Lower lobe of right lung (tissue), 2 donors: ENCODE measurements around the gene MRPS2. TPM values are rescaled to one million over a fixed set of nuclear protein-coding genes. Genes with fewer than 3 reads are reported as not detected.
"Not testable (repeated sequence)": the region's sequence is repeated elsewhere in the genome, so short reads cannot be mapped to it uniquely, and the experiment has no call there.

Experiments used
- ATAC-seq, 2 donors: fragments of 200-7000 bp; cut with Tn5 transposase; one replicate each; pipeline ENCODE4 v1.9.1; 2020 to 2022; ENCODE audit warnings: mild to moderate bottlenecking in 2 of 2, moderate library complexity in 2 of 2
- DNase-seq: peaks from one replicate; pipeline ENCODE4 v3.0.0-alpha.2; 2020
- H3K27ac ChIP-seq: fragments of 200-600 bp; one replicate; pipeline ENCODE4 v1.8.0; 2022
- H3K27me3 ChIP-seq: fragments of 200-600 bp; one replicate; pipeline ENCODE4 v1.8.0; 2022; ENCODE audit warnings: low read depth
- H3K36me3 ChIP-seq: fragments of 200-600 bp; one replicate; pipeline ENCODE4 v1.8.0; 2022; ENCODE audit warnings: mild to moderate bottlenecking
- H3K4me1 ChIP-seq: fragments of 200-600 bp; one replicate; pipeline ENCODE4 v1.8.0; 2022
- H3K4me3 ChIP-seq: fragments of 200-600 bp; one replicate; pipeline ENCODE4 v1.8.0; 2022; ENCODE audit warnings: mild to moderate bottlenecking
- H3K9me3 ChIP-seq: fragments of 200-600 bp; one replicate; pipeline ENCODE4 v1.8.0; 2022
- intact Hi-C: fragments of 100-400 bp; cut with DNase I; formaldehyde crosslinking; loops from one replicate; pipeline ENCODE4 v1.11.0; 2022
- total RNA-seq: library from RNA; stranded (reverse); fragmentation: NEBNext Ultra II Directional; extraction: Animal tissue kit (Norgen Biotek cat#: 25700); gene quantifications from one replicate; pipeline ENCODE4 v1.2.1, GENCODE V29; 2021
- TF ChIP-seq, protein P1 (sequence below): fragments of 200-600 bp; IDR thresholded peaks from one replicate; pipeline ENCODE4 v1.8.0; 2022; ENCODE audit warnings: antibody characterized with exemption, mild to moderate bottlenecking
- donor health status: DM: no; HTN: yes; CAD: no; lungs with severe emphysema.

Gene MRPS2
- total RNA-seq, 1 donor from 2014 or later = 21.9 TPM

- ATAC-seq = peak; percentile 14 to 19
- peaks cover 21% of the 10 kb centered on the region for H3K27me3 ChIP-seq
- TF ChIP-seq, protein P1, sequence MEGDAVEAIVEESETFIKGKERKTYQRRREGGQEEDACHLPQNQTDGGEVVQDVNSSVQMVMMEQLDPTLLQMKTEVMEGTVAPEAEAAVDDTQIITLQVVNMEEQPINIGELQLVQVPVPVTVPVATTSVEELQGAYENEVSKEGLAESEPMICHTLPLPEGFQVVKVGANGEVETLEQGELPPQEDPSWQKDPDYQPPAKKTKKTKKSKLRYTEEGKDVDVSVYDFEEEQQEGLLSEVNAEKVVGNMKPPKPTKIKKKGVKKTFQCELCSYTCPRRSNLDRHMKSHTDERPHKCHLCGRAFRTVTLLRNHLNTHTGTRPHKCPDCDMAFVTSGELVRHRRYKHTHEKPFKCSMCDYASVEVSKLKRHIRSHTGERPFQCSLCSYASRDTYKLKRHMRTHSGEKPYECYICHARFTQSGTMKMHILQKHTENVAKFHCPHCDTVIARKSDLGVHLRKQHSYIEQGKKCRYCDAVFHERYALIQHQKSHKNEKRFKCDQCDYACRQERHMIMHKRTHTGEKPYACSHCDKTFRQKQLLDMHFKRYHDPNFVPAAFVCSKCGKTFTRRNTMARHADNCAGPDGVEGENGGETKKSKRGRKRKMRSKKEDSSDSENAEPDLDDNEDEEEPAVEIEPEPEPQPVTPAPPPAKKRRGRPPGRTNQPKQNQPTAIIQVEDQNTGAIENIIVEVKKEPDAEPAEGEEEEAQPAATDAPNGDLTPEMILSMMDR = no peak
- no peaks in the 10 kb centered on the region for H3K4me1 ChIP-seq
- no peak overlapping the region for H3K27ac ChIP-seq
- no peak overlapping the region for H3K4me3 ChIP-seq
- peak; percentile 36 for DNase-seq
- H3K9me3 ChIP-seq = no peaks in the 10 kb centered on the region
- H3K36me3 ChIP-seq = no peaks in the 10 kb centered on the region
- intact Hi-C loops = no loop called here
These were observed 26.5 kb downstream of the MRPS2 start for GRCh38 chr9:135526730-135527571.

- H3K4me1 ChIP-seq, H3K9me3 ChIP-seq, ATAC-seq, H3K27ac ChIP-seq, H3K36me3 ChIP-seq, intact Hi-C loops, H3K4me3 ChIP-seq: not testable (repeated sequence)
- DNase-seq = peak; percentile 10
- H3K27me3 ChIP-seq = peaks cover 15% of the 10 kb centered on the region
These were observed 28.5 kb downstream of the MRPS2 start for GRCh38 chr9:135528842-135529435.

DNA sequence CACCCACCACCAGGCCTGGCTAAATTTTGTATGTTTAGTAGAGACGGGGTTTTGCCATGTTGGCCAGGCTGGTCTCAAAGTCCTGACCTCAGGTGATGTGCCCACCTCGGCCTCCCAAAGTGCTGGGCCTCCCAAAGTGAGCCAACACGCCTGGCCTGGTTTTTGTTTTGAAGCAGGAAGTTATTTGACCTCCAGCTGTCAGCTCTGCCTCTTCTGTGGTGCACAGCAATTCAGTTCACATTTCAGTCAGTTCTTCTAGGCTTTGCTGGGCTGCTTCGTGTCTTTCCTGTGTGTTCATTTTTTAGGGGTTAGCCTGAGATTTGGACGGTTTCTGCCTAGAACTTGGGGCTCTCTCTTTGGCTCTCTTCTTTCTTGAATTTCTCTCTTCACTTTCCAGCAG is 29.7 kb downstream of the MRPS2 start:
- Histone ChIP-seq H3K27me3 (peaks cover 15% of the 10 kb centered on the region), H3K27ac (no peak overlapping the region), H3K36me3 (no peaks in the 10 kb centered on the region), H3K4me1 (no peaks in the 10 kb centered on the region), H3K9me3 (no peaks in the 10 kb centered on the region), H3K4me3 (no peak overlapping the region)
- no peak for ATAC-seq
- TF ChIP-seq, protein P1 = no peak
- no peak for DNase-seq
- intact Hi-C loops = no loop called here

DNA sequence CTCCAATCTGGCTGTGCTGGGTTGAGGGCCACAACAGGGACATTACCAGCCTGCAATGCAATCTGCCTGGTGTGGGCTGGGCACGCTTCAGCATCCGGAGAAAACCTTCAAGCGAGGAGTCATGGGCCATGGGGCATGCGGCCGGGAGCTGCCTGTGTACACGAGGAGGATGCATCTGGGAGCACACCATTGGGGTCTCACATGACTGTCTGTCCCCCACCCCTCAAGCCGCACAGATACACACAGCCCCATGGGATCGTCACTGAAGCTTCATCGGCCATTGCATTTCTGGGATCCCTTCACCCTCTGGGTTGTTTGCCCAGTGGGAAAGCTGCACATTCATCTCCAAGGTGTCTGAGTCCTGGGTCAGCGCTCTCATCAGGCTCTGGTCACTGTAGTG is 30.6 kb downstream of the MRPS2 start:
- Histone ChIP-seq H3K4me3 (no peak overlapping the region), H3K27me3 (peaks cover 15% of the 10 kb centered on the region), H3K4me1 (no peaks in the 10 kb centered on the region), H3K36me3 (no peaks in the 10 kb centered on the region), H3K9me3 (no peaks in the 10 kb centered on the region), H3K27ac (no peak overlapping the region)
- ATAC-seq (no peak), DNase-seq (no peak)
- TF ChIP-seq, protein P1 = no peak
- intact Hi-C loops = no loop called here

GRCh38 chr9:135533113-135533512 is 32.6 kb downstream of the MRPS2 start:
- no peak for DNase-seq
- no peak overlapping the region for H3K27ac ChIP-seq
- peaks cover 15% of the 10 kb centered on the region for H3K27me3 ChIP-seq
- H3K4me3 ChIP-seq = no peak overlapping the region
- ATAC-seq = no peak
- no peaks in the 10 kb centered on the region for H3K4me1 ChIP-seq
- no peaks in the 10 kb centered on the region for H3K36me3 ChIP-seq
- H3K9me3 ChIP-seq = no peaks in the 10 kb centered on the region
- intact Hi-C loops = no loop called here
- TF ChIP-seq, protein P1 = no peak

- Histone ChIP-seq H3K27ac (no peak overlapping the region), H3K4me3 (no peak overlapping the region)
- ATAC-seq = no peak
These were observed 33.2 kb downstream of the MRPS2 start for GRCh38 chr9:135533674-135534073.

DNA sequence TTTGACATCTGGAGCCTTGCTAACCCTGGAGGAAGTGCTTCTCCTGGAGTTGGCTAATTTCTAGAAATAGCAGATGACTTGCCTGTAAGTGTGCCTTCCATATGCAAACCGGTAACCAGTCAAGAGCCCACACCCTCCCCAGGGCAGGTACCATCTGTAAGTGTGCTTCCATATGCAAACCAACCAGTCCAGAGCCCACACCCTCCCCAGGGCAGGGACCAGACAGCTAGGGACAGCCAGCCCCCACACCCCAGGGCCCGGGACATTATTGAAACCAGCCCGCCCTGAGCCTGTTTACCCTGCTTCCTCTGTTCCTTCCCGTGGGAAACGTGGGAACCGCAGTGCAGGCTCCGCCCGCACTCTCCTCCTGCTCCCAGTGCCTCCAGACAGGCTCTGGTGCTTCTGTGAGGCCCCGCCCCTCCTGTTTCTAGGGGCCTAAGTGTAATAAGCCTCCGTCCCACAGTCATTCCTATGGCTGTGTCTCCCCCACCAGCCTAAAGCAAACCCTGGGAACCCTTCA is 33.8 kb downstream of the MRPS2 start:
- H3K27ac ChIP-seq, H3K4me3 ChIP-seq, H3K36me3 ChIP-seq, H3K4me1 ChIP-seq, DNase-seq, intact Hi-C loops, ATAC-seq, H3K9me3 ChIP-seq: not testable (repeated sequence)
- peaks cover 15% of the 10 kb centered on the region for H3K27me3 ChIP-seq

More at GRCh38 chr9:135533674-135534073, 33.2 kb downstream of the MRPS2 start:
- intact Hi-C loops = no loop called here
- Histone ChIP-seq H3K27me3 (peaks cover 15% of the 10 kb centered on the region), H3K4me1 (no peaks in the 10 kb centered on the region), H3K9me3 (no peaks in the 10 kb centered on the region), H3K36me3 (no peaks in the 10 kb centered on the region)
- no peak for DNase-seq
- TF ChIP-seq, protein P1 = no peak

DNA sequence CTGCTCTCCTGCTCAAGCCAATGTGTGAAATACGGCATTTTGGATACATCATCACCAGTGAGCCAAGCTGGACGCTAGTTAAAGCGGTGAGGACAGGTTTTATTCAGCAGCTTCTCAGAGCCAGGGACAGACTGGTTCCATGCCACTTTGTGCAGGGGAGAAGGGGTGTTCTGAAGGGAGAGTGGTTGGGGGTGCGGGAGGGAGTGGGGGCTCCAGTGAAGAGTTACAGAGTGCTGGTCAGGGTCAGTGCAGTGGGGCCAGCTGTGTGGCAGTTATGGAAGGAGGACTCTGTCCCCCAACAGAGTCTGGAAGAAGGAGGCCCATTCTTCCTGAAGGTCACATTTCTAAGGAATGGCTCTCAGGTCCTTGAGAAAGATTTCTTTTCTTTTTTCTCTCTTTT is 34.3 kb downstream of the MRPS2 start:
- H3K4me3 ChIP-seq, H3K4me1 ChIP-seq, DNase-seq, H3K36me3 ChIP-seq, H3K27ac ChIP-seq, ATAC-seq, H3K9me3 ChIP-seq, intact Hi-C loops: not testable (repeated sequence)
- H3K27me3 ChIP-seq = peaks cover 14% of the 10 kb centered on the region
